PC-9 (cell line): ENCODE data around the gene POGZ. TPM values are rescaled to one million over a fixed set of nuclear protein-coding genes. Genes with fewer than 3 reads are reported as not detected.

Experiments
- BruUV-seq: library from RNA; stranded (reverse); fragments of 400-500 nt; replicated peaks from 2 replicates; lab custom pipeline; 2021; lab: Mats Ljungman, UMichigan
- CTCF ChIA-PET: fragments of 300-600 bp; sonication (Branson Sonifier 250); formaldehyde crosslinking; loops from one replicate; lab custom pipeline; 2022; ENCODE audit warnings: antibody characterized with exemption; lab: Charles Lee
- POLR2A ChIA-PET: fragments of 300-600 bp; sonication (Branson Sonifier 250); formaldehyde crosslinking; loops from one replicate; lab custom pipeline; 2022; ENCODE audit warnings: antibody characterized with exemption; ENCODE audit not compliant: unreplicated experiment; lab: Charles Lee
- DNase-seq, 2 experiments: peaks; one replicate each; pipeline versions ENCODE4 v3.0.0 to v3.0.0-alpha.2; 2015 to 2022; ENCODE audit warnings: mixed read lengths in 1 of 2
- H2AFZ ChIP-seq: fragments of 200-600 bp; sonication (generic); 2 replicates; pipeline ENCODE4 v1.8.1; 2017; ENCODE audit warnings: antibody characterized with exemption
- H3F3A ChIP-seq: fragments of 200-600 bp; sonication (generic); 2 replicates; pipeline ENCODE4 v1.8.1; 2017; ENCODE audit warnings: antibody characterized with exemption, mild to moderate bottlenecking, low read depth; ENCODE audit not compliant: insufficient read depth
- H3K27ac ChIP-seq: fragments of 200-600 bp; sonication (generic); 2 replicates; pipeline ENCODE4 v1.6.1; 2016; ENCODE audit warnings: mixed run types
- H3K27me3 ChIP-seq: fragments of 200-600 bp; sonication (generic); 2 replicates; pipeline ENCODE4 v1.6.1; 2016; ENCODE audit warnings: low read depth, mixed run types; ENCODE audit not compliant: insufficient read depth
- H3K36me3 ChIP-seq: fragments of 200-600 bp; sonication (generic); 2 replicates; pipeline ENCODE4 v1.6.1; 2016; ENCODE audit warnings: low read depth, mixed run types
- H3K4me1 ChIP-seq: fragments of 200-600 bp; sonication (generic); replicated peaks from 2 replicates; pipeline ENCODE4 v1.6.1; 2016; ENCODE audit warnings: mixed run types; ENCODE audit not compliant: insufficient read depth
- H3K4me2 ChIP-seq: fragments of 200-600 bp; sonication (generic); 2 replicates; pipeline ENCODE4 v1.6.1; 2017; ENCODE audit warnings: mixed run types
- H3K4me3 ChIP-seq: fragments of 200-600 bp; sonication (generic); 2 replicates; pipeline ENCODE4 v1.6.1; 2016; ENCODE audit warnings: mixed run types
- H3K79me2 ChIP-seq: fragments of 200-600 bp; sonication (generic); 2 replicates; pipeline ENCODE4 v1.6.1; 2017; ENCODE audit warnings: low read depth, mixed run types
- H3K9me2 ChIP-seq: fragments of 200-600 bp; sonication (generic); 2 replicates; pipeline ENCODE4 v1.8.1; 2017; ENCODE audit warnings: mild to moderate bottlenecking; ENCODE audit not compliant: insufficient read depth
- H3K9me3 ChIP-seq: fragments of 200-600 bp; sonication (generic); 2 replicates; pipeline ENCODE4 v1.8.1; 2016; ENCODE audit warnings: low read depth; ENCODE audit not compliant: insufficient read depth
- H4K20me1 ChIP-seq: fragments of 200-600 bp; sonication (generic); 2 replicates; pipeline ENCODE4 v1.8.1; 2017; ENCODE audit not compliant: insufficient read depth
- CTCF ChIP-seq: fragments of 200-600 bp; sonication (generic); conservative IDR thresholded peaks from 2 replicates; pipeline ENCODE4 v1.6.1; 2017; ENCODE audit warnings: mixed run types, antibody characterized with exemption, mild to moderate bottlenecking, moderate library complexity
- EZH2 ChIP-seq: fragments of 200-600 bp; sonication (generic); IDR thresholded peaks from 2 replicates; pipeline ENCODE4 v1.8.0; 2017; ENCODE audit warnings: antibody characterized with exemption, low read depth
- intact Hi-C: fragments of 100-400 bp; cut with micrococcal nuclease; formaldehyde crosslinking; loops from one replicate; pipeline ENCODE4 v1.10.0; 2022; ENCODE audit not compliant: unreplicated experiment
- total RNA-seq: library from RNA; stranded (reverse); gene quantifications from 2 replicates; pipeline ENCODE4 v1.2.3, GENCODE V29; 2021

POGZ gene
- total RNA-seq, 1 experiment from 2014 or later: 71.0 TPM

DNA sequence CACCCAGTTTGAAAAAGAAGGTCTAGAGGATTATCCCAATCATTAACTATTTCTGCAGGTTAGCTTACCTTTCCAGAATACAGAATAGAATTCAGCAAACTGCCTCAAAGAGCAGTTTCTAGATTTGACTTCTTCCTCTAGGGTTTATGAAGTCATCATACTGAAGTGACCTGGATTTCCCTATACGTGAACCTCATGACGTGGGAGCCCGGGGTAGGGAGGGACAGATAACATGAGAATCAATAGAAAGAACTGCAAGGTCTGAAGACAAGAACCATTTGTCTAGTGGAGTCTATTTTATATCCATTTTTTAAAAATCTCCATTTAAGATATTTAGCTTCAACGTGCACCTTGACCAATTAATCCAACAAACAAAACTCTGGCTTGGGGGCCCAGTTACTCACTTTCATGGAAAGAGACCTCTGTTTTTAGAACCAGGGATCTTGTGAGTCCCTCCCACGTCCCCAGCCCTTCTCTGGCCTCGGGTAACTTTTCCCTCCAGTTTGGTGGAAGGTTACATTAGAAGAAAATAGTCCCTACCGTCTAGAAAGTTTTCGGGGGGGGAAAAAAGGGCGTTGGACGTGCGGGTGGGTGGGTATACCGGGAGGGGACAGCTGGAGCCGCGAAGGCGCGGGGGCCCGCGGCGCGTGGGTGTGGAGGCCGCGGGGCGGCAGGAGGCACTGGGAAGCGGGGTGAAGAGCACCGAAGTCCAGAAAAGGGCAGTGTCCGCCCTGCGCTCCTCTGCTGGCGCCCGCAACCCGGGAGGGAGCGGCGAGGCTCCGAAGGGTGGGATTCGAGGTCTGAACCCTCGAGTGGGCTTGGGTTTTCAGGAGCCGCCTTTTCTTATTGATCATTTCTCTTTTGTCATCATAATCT is 13.8 kb upstream of the POGZ start:
- Histone ChIP-seq H3K36me3 (no peaks in the 10 kb centered on the region), H3K4me3 (peak overlapping the region; percentile 60), H3K9me3 (no peaks in the 10 kb centered on the region), H3K79me2 (no peaks in the 10 kb centered on the region), H4K20me1 (no peaks in the 10 kb centered on the region), H3K9me2 (0 out of 2 replicates have a peak, but pooled peaks cover 3% of the 10 kb centered on the region), H3K4me1 (peaks cover 11% of the 10 kb centered on the region; the same call in 1 of the 2 replicates), H3K4me2 (peak overlapping the region; percentile 89), H3K27me3 (no peaks in the 10 kb centered on the region), H3K27ac (no peak overlapping the region), H3F3A (peaks cover 11% of the 10 kb centered on the region; the same call in 1 of the 2 replicates), H2AFZ (peak overlapping the region; percentile 96)
- CTCF ChIA-PET: interaction anchor here (0.7 kb wide), 1 partner anchor 43 kb away, joined by 8 read pairs; no protein-coding TSS in a partner anchor
- TF ChIP-seq CTCF: no peak
- TF ChIP-seq EZH2: no peak
- intact Hi-C loops: loop anchor here (1.0 kb wide), 2 partner anchors 14 to 41 kb away; partner anchors contain the start of gene POGZ
- BruUV-seq: no TSS peak
- POLR2A ChIA-PET: interaction anchor here (0.5 kb wide), 1 partner anchor 14 kb away, joined by 3 read pairs; no protein-coding TSS in a partner anchor
- DNase-seq: peak; percentile 30 to 38

DNA sequence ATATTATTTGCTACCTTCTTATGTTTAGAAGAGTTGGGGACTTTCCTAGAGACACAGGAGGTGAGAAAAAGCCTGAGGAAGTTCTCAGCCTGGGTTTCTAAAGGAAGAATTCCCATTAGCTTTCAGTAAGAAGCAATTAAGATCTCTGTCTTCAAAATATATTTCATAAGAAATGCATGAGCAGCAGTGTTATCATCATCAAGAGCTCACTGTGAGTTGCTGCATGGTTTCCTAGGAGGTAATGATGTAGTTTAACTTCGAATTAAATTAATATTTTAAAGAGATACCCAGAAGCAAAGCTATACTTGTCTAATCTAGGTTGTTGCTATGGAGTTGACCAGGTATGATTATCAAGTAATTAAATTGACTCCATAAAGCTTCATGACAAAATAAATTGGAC is 5.7 kb upstream of the POGZ start:
- no peak overlapping the region for H2AFZ ChIP-seq
- no peaks in the 10 kb centered on the region for H3K79me2 ChIP-seq
- H3F3A ChIP-seq: peaks cover 5% of the 10 kb centered on the region
- intact Hi-C loops: no loop called here
- no peaks in the 10 kb centered on the region for H3K4me1 ChIP-seq
- POLR2A ChIA-PET: interaction anchor here (0.5 to 0.7 kb wide), 3 partner anchors 51 to 594 kb away, joined by 6 to 8 read pairs (median 6); no protein-coding TSS in a partner anchor
- no TSS peak for BruUV-seq
- H4K20me1 ChIP-seq: no peaks in the 10 kb centered on the region
- no peaks in the 10 kb centered on the region for H3K36me3 ChIP-seq
- H3K9me2 ChIP-seq: no peaks in the 10 kb centered on the region
- no peaks in the 10 kb centered on the region for H3K9me3 ChIP-seq
- no peaks in the 10 kb centered on the region for H3K27me3 ChIP-seq
- no peak overlapping the region for H3K4me2 ChIP-seq
- CTCF ChIA-PET: no interaction called here
- no peak for DNase-seq
- TF ChIP-seq EZH2 (no peak), CTCF (no peak)
- no peak overlapping the region for H3K27ac ChIP-seq
- no peak overlapping the region for H3K4me3 ChIP-seq

- no peaks in the 10 kb centered on the region for H3K9me2 ChIP-seq
- intact Hi-C loops: no loop called here
- no TSS peak for BruUV-seq
- no peak overlapping the region for H3K27ac ChIP-seq
- no peaks in the 10 kb centered on the region for H3K36me3 ChIP-seq
- peaks cover 16% of the 10 kb centered on the region for H3K79me2 ChIP-seq
- ChIA-PET CTCF (no interaction called here), POLR2A (no interaction called here)
- H3F3A ChIP-seq: peaks cover 24% of the 10 kb centered on the region
- no peaks in the 10 kb centered on the region for H3K27me3 ChIP-seq
- no peak overlapping the region for H3K4me3 ChIP-seq
- no peak for TF ChIP-seq CTCF
- TF ChIP-seq EZH2: no peak
- no peaks in the 10 kb centered on the region for H4K20me1 ChIP-seq
- no peak for DNase-seq
- no peak overlapping the region for H3K4me2 ChIP-seq
- H3K9me3 ChIP-seq: no peaks in the 10 kb centered on the region
- peaks cover 16% of the 10 kb centered on the region for H3K4me1 ChIP-seq
- no peak overlapping the region for H2AFZ ChIP-seq
Measured at GRCh38 chr1:151461694-151462093, 2.4 kb upstream of the POGZ start.
